Amygdala (tissue), 56 donors: ENCODE measurements around the gene RBFOX2.
"Not testable (repeated sequence)": the region's sequence is repeated elsewhere in the genome, so short reads cannot be mapped to it uniquely, and the experiment has no call there.

Experiments
- DNase-seq, 56 donors: peaks; one replicate each; lab custom pipeline; 2025; lab: John Stamatoyannopoulos, UW

RBFOX2 gene

GRCh38 chr22:35746946-35747703 lies 281.5 kb downstream of the RBFOX2 start:
- DNase-seq: no peak

- DNase-seq: no peak
These were observed 282.4 kb downstream of the RBFOX2 start for GRCh38 chr22:35746248-35746647.

- DNase-seq: no peak
These were observed 285.2 kb downstream of the RBFOX2 start for GRCh38 chr22:35743326-35743860.

- DNase-seq: peak in 2 of 56 donors; percentile 8 to 26
These were observed 286.1 kb downstream of the RBFOX2 start for GRCh38 chr22:35742342-35743100.

- DNase-seq: no peak
These were observed 288.0 kb downstream of the RBFOX2 start for GRCh38 chr22:35740616-35741015.

- DNase-seq: no peak
These were observed 288.7 kb downstream of the RBFOX2 start for GRCh38 chr22:35739931-35740380.

GRCh38 chr22:35739076-35739930 lies 289.3 kb downstream of the RBFOX2 start:
- DNase-seq: no peak

GRCh38 chr22:35737886-35738285 lies 290.7 kb downstream of the RBFOX2 start:
- not testable (repeated sequence) for DNase-seq

GRCh38 chr22:35736701-35737100 lies 291.9 kb downstream of the RBFOX2 start:
- DNase-seq: no peak

- DNase-seq: no peak
These were observed 292.5 kb downstream of the RBFOX2 start for GRCh38 chr22:35736166-35736565.

- no peak for DNase-seq
These were observed 293.1 kb downstream of the RBFOX2 start for GRCh38 chr22:35735542-35735941.

- no peak for DNase-seq
These were observed 294.2 kb downstream of the RBFOX2 start for GRCh38 chr22:35734517-35734827.

- no peak for DNase-seq
These were observed 294.7 kb downstream of the RBFOX2 start for GRCh38 chr22:35733791-35734516.

GRCh38 chr22:35733036-35733435 lies 295.6 kb downstream of the RBFOX2 start:
- no peak for DNase-seq

GRCh38 chr22:35732116-35732515 lies 296.5 kb downstream of the RBFOX2 start:
- DNase-seq: no peak

GRCh38 chr22:35731321-35731720 lies 297.3 kb downstream of the RBFOX2 start:
- no peak for DNase-seq

- no peak for DNase-seq
These were observed 299.3 kb downstream of the RBFOX2 start for GRCh38 chr22:35729309-35729698.

GRCh38 chr22:35728639-35729308 lies 299.9 kb downstream of the RBFOX2 start:
- DNase-seq: no peak

- DNase-seq: no peak
These were observed 301.2 kb downstream of the RBFOX2 start for GRCh38 chr22:35727436-35727835.

GRCh38 chr22:35726933-35727332 lies 301.7 kb downstream of the RBFOX2 start:
- DNase-seq: no peak
